SK-N-SH (cell line): ENCODE measurements around the gene IRF5. TPM values are rescaled to one million over a fixed set of nuclear protein-coding genes. Genes with fewer than 3 reads are reported as not detected.

Experiments
- CTCF ChIA-PET: fragments of 300-600, 350-600 bp; formaldehyde crosslinking; extraction: SDS; loops from one replicate; lab custom pipeline; 2021; lab: Yijun Ruan, JAX
- POLR2A ChIA-PET: fragments of 350-600 bp; sonication (Branson Sonifier 250); formaldehyde crosslinking; extraction: SDS; loops from one replicate; lab custom pipeline; 2020; ENCODE audit warnings: antibody characterized with exemption, inconsistent platforms; lab: Yijun Ruan, JAX
- DNase-seq: peaks from one replicate; pipeline ENCODE4 v3.0.0; 2012
- H2AFZ ChIP-seq: fragments of 200-600 bp; sonication (generic); 2 replicates; pipeline ENCODE4 v1.8.1; 2016; ENCODE audit warnings: antibody characterized with exemption, mild to moderate bottlenecking, low read depth
- H3F3A ChIP-seq: fragments of 200-600 bp; sonication (generic); replicated peaks from 2 replicates; pipeline ENCODE3; 2016; ENCODE audit warnings: antibody characterized with exemption, mild to moderate bottlenecking; ENCODE audit not compliant: insufficient read depth
- H3K27ac ChIP-seq, 2 experiments: fragments of 200-500 bp in 1 of 2; fragments of 200-600 bp in 1 of 2; sonication (Bioruptor generic) in 1 of 2; sonication (generic), shearing (Covaris generic) in 1 of 2; 2 replicates each; pipeline versions ENCODE4 v1.5.1 to v1.6.1; 2014 to 2016; ENCODE audit warnings: low read depth in 2 of 2, inconsistent platforms in 1 of 2, low read length in 1 of 2, mild to moderate bottlenecking in 1 of 2, mixed read lengths in 1 of 2
- H3K27me3 ChIP-seq: fragments of 200-600 bp; sonication (generic), shearing (Covaris generic); 2 replicates; pipeline ENCODE4 v1.6.1; 2016; ENCODE audit warnings: mixed run types; ENCODE audit not compliant: insufficient read depth
- H3K36me3 ChIP-seq, 2 experiments: fragments of 200-500 bp in 1 of 2; fragments of 200-600 bp in 1 of 2; sonication (Bioruptor generic) in 1 of 2; sonication (generic) in 1 of 2; replicated peaks in 1 of 2; 2 replicates each; pipeline versions ENCODE3 to v1.5.1; 2014 to 2016; ENCODE audit warnings: low read length in 1 of 2, mild to moderate bottlenecking in 1 of 2; ENCODE audit not compliant: insufficient read depth in 2 of 2, control insufficient read depth in 1 of 2
- H3K4me1 ChIP-seq, 2 experiments: fragments of 200-500 bp in 1 of 2; fragments of 200-600 bp in 1 of 2; sonication (Bioruptor generic) in 1 of 2; sonication (generic), shearing (Covaris generic) in 1 of 2; 2 replicates each; pipeline versions ENCODE4 v1.5.1 to v1.6.1; 2014 to 2016; ENCODE audit warnings: low read depth in 1 of 2, low read length in 1 of 2, mixed run types in 1 of 2; ENCODE audit not compliant: insufficient read depth in 2 of 2, control insufficient read depth in 1 of 2
- H3K4me2 ChIP-seq: fragments of 200-600 bp; sonication (generic), shearing (Covaris generic); 2 replicates; pipeline ENCODE4 v1.6.1; 2017; ENCODE audit warnings: mixed run types
- H3K4me3 ChIP-seq, 2 experiments: fragments of 200-500 bp in 1 of 2; fragments of 200-600 bp in 1 of 2; sonication (Bioruptor generic) in 1 of 2; sonication (generic), shearing (Covaris generic) in 1 of 2; 2 replicates each; pipeline versions ENCODE4 v1.5.1 to v1.8.1; 2014 to 2016; ENCODE audit warnings: low read depth in 2 of 2, inconsistent platforms in 1 of 2, low read length in 1 of 2, mild to moderate bottlenecking in 1 of 2, mixed read lengths in 1 of 2, moderate library complexity in 1 of 2
- H3K79me2 ChIP-seq: fragments of 200-600 bp; sonication (generic); 2 replicates; pipeline ENCODE4 v1.8.1; 2017; ENCODE audit warnings: mild to moderate bottlenecking; ENCODE audit not compliant: insufficient read depth
- H3K9ac ChIP-seq: fragments of 200-600 bp; sonication (generic); 2 replicates; pipeline ENCODE4 v1.6.1; 2017; ENCODE audit warnings: mixed run types
- H3K9me2 ChIP-seq: fragments of 200-600 bp; sonication (generic); 2 replicates; pipeline ENCODE4 v1.6.1; 2017; ENCODE audit warnings: mixed run types
- H3K9me3 ChIP-seq: fragments of 200-600 bp; sonication (generic); 2 replicates; pipeline ENCODE4 v1.6.1; 2017; ENCODE audit warnings: mixed run types, mild to moderate bottlenecking, moderate library complexity
- H4K20me1 ChIP-seq: fragments of 200-600 bp; sonication (generic); 2 replicates; pipeline ENCODE4 v1.6.1; 2017; ENCODE audit warnings: mild to moderate bottlenecking, mixed run types; ENCODE audit not compliant: insufficient read depth
- ELF1 ChIP-seq: IDR thresholded peaks from 2 replicates; pipeline ENCODE4 v1.4.0; 2012
- EZH2phosphoT487 ChIP-seq: fragments of 200-600 bp; sonication (generic); IDR thresholded peaks from 2 replicates; pipeline ENCODE4 v1.6.1; 2017; ENCODE audit warnings: low read depth, mixed run types, mild to moderate bottlenecking, antibody characterized with exemption, moderate library complexity, borderline replicate concordance
- FOSL2 ChIP-seq: IDR thresholded peaks from 2 replicates; pipeline ENCODE4 v1.4.0; 2012; ENCODE audit warnings: low read depth, mild to moderate bottlenecking, moderate library complexity, borderline replicate concordance
- FOXJ3 ChIP-seq: sonication (generic); formaldehyde crosslinking; IDR thresholded peaks from 2 replicates; pipeline ENCODE4 v1.5.1; 2020; ENCODE audit warnings: mild to moderate bottlenecking, missing genetic modification reagents
- GABPA ChIP-seq: IDR thresholded peaks from 2 replicates; pipeline ENCODE4 v1.4.0; 2012; ENCODE audit warnings: low read depth, mild to moderate bottlenecking
- GATA2 ChIP-seq: sonication (generic); formaldehyde crosslinking; IDR thresholded peaks from 2 replicates; pipeline ENCODE4 v1.5.0; 2020; ENCODE audit warnings: mild to moderate bottlenecking, missing genetic modification reagents
- JUND ChIP-seq: IDR thresholded peaks from 2 replicates; pipeline ENCODE4 v1.4.0; 2012
- MXI1 ChIP-seq: IDR thresholded peaks from 2 replicates; pipeline ENCODE4 v1.6.1; 2012; ENCODE audit warnings: mild to moderate bottlenecking, low read depth, low read length, improper control_type of control experiment
- NFIC ChIP-seq: IDR thresholded peaks from 2 replicates; pipeline ENCODE4 v1.4.0; 2012; ENCODE audit warnings: borderline replicate concordance
- NRF1 ChIP-seq: IDR thresholded peaks from 2 replicates; pipeline ENCODE4 v1.6.1; 2012; ENCODE audit warnings: low read depth, mild to moderate bottlenecking, low read length
- PBX3 ChIP-seq: IDR thresholded peaks from 2 replicates; pipeline ENCODE4; 2012
- POLR2AphosphoS5 ChIP-seq: IDR thresholded peaks from 2 replicates; pipeline ENCODE4 v1.6.1; 2012; ENCODE audit warnings: low read depth, low read length
- RAD21 ChIP-seq: IDR thresholded peaks from 2 replicates; pipeline ENCODE4 v1.6.1; 2012; ENCODE audit warnings: mild to moderate bottlenecking, low read length
- RXRA ChIP-seq: IDR thresholded peaks from 2 replicates; pipeline ENCODE4 v1.4.0; 2012; ENCODE audit warnings: low read depth, mild to moderate bottlenecking, borderline replicate concordance
- TAF1 ChIP-seq: IDR thresholded peaks from 2 replicates; pipeline ENCODE4 v1.6.1; 2012; ENCODE audit warnings: low read depth, mild to moderate bottlenecking, low read length, moderate library complexity, borderline replicate concordance
- TEAD4 ChIP-seq: IDR thresholded peaks from 2 replicates; pipeline ENCODE4 v1.4.0; 2012; ENCODE audit warnings: mild to moderate bottlenecking, borderline replicate concordance; ENCODE audit not compliant: insufficient read depth
- YY1 ChIP-seq: IDR thresholded peaks from 2 replicates; pipeline ENCODE4 v1.4.0; 2012; ENCODE audit warnings: low read depth, mild to moderate bottlenecking
- WGBS: methylation state at CpG from one replicate; pipeline ENCODE4 v1.1.6; 2017; ENCODE audit warnings: low lambda C conversion rate; 5-methylcytosine and 5-hydroxymethylcytosine counted together
- polyA plus RNA-seq, 3 experiments: library from polyadenylated mRNA; depleted of rRNA; stranded (reverse); fragments of >200 nt; gene quantifications; 2 replicates each; pipeline ENCODE4 v1.2.3, GENCODE V29; 2012
- TF ChIP-seq, protein P1 (sequence below): IDR thresholded peaks from 2 replicates; pipeline ENCODE4 v1.4.0; 2012; ENCODE audit warnings: low read depth, borderline replicate concordance
- TF ChIP-seq, protein P2 (sequence below): fragments of 150-350 bp; IDR thresholded peaks from 2 replicates; pipeline ENCODE4 v1.6.1; 2017; ENCODE audit warnings: antibody characterized with exemption, low read length, low read depth, borderline replicate concordance
- TF ChIP-seq, protein P3 (sequence below): fragments of 200-600 bp; sonication (generic); IDR thresholded peaks from 2 replicates; pipeline ENCODE4 v1.6.1; 2017; ENCODE audit warnings: antibody characterized with exemption, mild to moderate bottlenecking, moderate library complexity

Gene IRF5
- polyA plus RNA-seq, 1 of the 3 experiments (the other 2 are of a cell fraction) = 0.62 TPM

DNA sequence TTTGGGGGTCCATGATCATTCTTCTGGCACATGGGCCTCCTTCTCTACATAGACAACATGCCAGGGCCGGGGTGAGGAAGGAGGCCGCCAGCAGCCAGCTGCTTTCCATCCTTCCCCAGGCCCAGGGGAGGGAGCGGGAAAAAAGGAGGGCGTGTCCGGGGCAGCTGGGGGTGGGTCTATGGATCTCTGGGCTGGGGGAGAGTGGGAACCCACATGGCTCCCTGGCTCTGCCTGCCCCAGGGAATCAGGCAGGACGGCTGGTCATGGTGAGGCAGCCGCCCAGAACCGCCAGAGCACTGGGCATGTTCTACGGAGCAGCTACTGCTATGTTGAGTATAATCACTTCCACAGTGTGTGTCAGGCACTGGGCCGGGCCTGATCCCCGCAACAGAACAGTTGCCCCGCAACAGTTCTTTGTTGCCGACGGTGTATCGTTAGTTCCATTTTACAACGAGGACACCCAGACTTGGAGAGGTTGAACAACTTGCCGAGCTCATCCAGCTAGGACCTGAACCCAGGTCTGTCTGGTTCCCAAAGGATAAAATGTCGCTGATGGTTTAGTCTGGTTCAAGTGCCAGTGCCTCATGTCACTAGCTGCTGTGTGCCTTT is 6.4 kb upstream of the IRF5 start:
- Histone ChIP-seq H3K4me3 (no peak overlapping the region), H3K4me1 (no peaks in the 10 kb centered on the region), H2AFZ (no peak overlapping the region), H3K27ac (no peak overlapping the region), H3K9ac (no peak overlapping the region), H3F3A (no peaks in the 10 kb centered on the region), H3K36me3 (no peaks in the 10 kb centered on the region), H3K4me2 (no peak overlapping the region), H4K20me1 (no peaks in the 10 kb centered on the region), H3K9me3 (no peaks in the 10 kb centered on the region), H3K9me2 (no peaks in the 10 kb centered on the region), H3K27me3 (peaks cover 19% of the 10 kb centered on the region), H3K79me2 (no peaks in the 10 kb centered on the region)
- POLR2A ChIA-PET = interaction anchor here (0.5 kb wide), 1 partner anchor 498 kb away, joined by 3 read pairs; no protein-coding TSS in a partner anchor
- TF ChIP-seq YY1 (no peak), EZH2phosphoT487 (no peak), NFIC (no peak), RAD21 (no peak), NRF1 (no peak), TEAD4 (no peak), JUND (no peak), MXI1 (no peak), FOSL2 (no peak), RXRA (no peak), ELF1 (no peak), TAF1 (no peak), GABPA (no peak), GATA2 (CRISPR knock-in tag) (no peak), PBX3 (no peak), POLR2AphosphoS5 (no peak), FOXJ3 (CRISPR knock-in tag) (no peak)
- TF ChIP-seq, protein P1, sequence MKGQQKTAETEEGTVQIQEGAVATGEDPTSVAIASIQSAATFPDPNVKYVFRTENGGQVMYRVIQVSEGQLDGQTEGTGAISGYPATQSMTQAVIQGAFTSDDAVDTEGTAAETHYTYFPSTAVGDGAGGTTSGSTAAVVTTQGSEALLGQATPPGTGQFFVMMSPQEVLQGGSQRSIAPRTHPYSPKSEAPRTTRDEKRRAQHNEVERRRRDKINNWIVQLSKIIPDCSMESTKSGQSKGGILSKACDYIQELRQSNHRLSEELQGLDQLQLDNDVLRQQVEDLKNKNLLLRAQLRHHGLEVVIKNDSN = no peak
- TF ChIP-seq, protein P2, sequence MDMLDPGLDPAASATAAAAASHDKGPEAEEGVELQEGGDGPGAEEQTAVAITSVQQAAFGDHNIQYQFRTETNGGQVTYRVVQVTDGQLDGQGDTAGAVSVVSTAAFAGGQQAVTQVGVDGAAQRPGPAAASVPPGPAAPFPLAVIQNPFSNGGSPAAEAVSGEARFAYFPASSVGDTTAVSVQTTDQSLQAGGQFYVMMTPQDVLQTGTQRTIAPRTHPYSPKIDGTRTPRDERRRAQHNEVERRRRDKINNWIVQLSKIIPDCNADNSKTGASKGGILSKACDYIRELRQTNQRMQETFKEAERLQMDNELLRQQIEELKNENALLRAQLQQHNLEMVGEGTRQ = no peak
- TF ChIP-seq, protein P3, sequence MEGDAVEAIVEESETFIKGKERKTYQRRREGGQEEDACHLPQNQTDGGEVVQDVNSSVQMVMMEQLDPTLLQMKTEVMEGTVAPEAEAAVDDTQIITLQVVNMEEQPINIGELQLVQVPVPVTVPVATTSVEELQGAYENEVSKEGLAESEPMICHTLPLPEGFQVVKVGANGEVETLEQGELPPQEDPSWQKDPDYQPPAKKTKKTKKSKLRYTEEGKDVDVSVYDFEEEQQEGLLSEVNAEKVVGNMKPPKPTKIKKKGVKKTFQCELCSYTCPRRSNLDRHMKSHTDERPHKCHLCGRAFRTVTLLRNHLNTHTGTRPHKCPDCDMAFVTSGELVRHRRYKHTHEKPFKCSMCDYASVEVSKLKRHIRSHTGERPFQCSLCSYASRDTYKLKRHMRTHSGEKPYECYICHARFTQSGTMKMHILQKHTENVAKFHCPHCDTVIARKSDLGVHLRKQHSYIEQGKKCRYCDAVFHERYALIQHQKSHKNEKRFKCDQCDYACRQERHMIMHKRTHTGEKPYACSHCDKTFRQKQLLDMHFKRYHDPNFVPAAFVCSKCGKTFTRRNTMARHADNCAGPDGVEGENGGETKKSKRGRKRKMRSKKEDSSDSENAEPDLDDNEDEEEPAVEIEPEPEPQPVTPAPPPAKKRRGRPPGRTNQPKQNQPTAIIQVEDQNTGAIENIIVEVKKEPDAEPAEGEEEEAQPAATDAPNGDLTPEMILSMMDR = no peak
- 88% methylated on average over 15 of the region's 18 CpGs for whole genome bisulfite sequencing
- CTCF ChIA-PET = interaction anchor here (1.1 to 1.6 kb wide), 3 partner anchors 9 to 160 kb away, joined by 3 to 4 read pairs (median 3); no protein-coding TSS in a partner anchor
- no peak for DNase-seq
